DMS114 treated with DMSO at 0.1 percent for 48 hours (cell line): ENCODE results near the gene VCPKMT.

ENCODE experiments used
- DNase-seq: peaks from one replicate; lab custom pipeline; 2025; ENCODE audit not compliant: unreplicated experiment; lab: John Stamatoyannopoulos, UW

VCPKMT gene

GRCh38 chr14:50067723-50068495, 48.5 kb downstream of the VCPKMT start:
- DNase-seq, result no peak

- DNase-seq, result no peak
Observed at GRCh38 chr14:50065583-50065982, 50.8 kb downstream of the VCPKMT start.

GRCh38 chr14:50064993-50065392, 51.4 kb downstream of the VCPKMT start:
- no peak for DNase-seq

GRCh38 chr14:50063876-50064420, 52.4 kb downstream of the VCPKMT start:
- no peak for DNase-seq

- no peak for DNase-seq
Observed at GRCh38 chr14:50062438-50063085, 53.8 kb downstream of the VCPKMT start.

- DNase-seq, result no peak
Observed at GRCh38 chr14:50061664-50062437, 54.5 kb downstream of the VCPKMT start.

GRCh38 chr14:50060871-50061663, 55.3 kb downstream of the VCPKMT start:
- DNase-seq, result peak; percentile 3

- DNase-seq, result no peak
Observed at GRCh38 chr14:50059763-50060616, 56.4 kb downstream of the VCPKMT start.
